ENCODE results near the gene DYNC1I1. TPM values are rescaled to one million over a fixed set of nuclear protein-coding genes. Genes with fewer than 3 reads are reported as not detected.

DYNC1I1 gene
- total RNA-seq, 1 donor from 2014 or later, result 38.8 TPM

DNA sequence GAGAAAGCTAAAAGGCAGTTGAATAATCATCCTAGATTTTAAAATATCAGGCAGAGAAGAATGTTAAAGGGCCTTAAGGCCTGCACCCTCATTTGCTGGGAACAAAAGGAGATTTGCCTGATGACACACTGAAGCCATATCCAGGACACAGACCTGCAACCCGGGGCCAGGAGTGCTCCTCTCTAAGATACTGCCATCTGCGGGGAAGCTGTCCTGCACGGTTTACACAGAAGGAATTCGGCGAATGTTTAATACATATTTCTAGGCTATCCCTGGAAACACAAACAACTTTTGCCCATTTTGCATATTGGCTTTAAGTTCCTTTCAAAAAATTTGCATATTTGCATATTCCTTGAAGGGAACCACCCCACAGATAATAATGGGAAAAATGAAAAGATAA, 52.3 kb downstream of the DYNC1I1 start:
- peaks cover 7% of the 10 kb centered on the region for H3K36me3 ChIP-seq
- no peaks in the 10 kb centered on the region for H3K27me3 ChIP-seq (ENCODE audit: low read depth)
- H3K9me3 ChIP-seq (replicated peaks), result no peaks in the 10 kb centered on the region
- TF ChIP-seq CTCF (IDR thresholded peaks at IDR 0.05; ENCODE audit: borderline replicate concordance), result no peak
- no peaks in the 10 kb centered on the region for H3K4me1 ChIP-seq
- intact Hi-C loops (cut with micrococcal nuclease), result no loop called here
- H3K4me3 ChIP-seq, result no peak overlapping the region
- DNase-seq, result no peak
- H3K27ac ChIP-seq (replicated peaks), result no peak overlapping the region

- no peak overlapping the region for H3K27ac ChIP-seq (replicated peaks)
- intact Hi-C loops (cut with micrococcal nuclease), result no loop called here
- TF ChIP-seq CTCF (IDR thresholded peaks at IDR 0.05; ENCODE audit: borderline replicate concordance), result no peak
Observed at GRCh38 chr7:95828824-95829790, 56.8 kb downstream of the DYNC1I1 start.

GRCh38 chr7:95840953-95841950, 68.9 kb downstream of the DYNC1I1 start:
- intact Hi-C loops (cut with micrococcal nuclease), result no loop called here
- no peak for DNase-seq
- Histone ChIP-seq H3K27me3 (ENCODE audit: low read depth) (no peaks in the 10 kb centered on the region), H3K4me3 (no peak overlapping the region), H3K27ac (replicated peaks) (no peak overlapping the region), H3K4me1 (peaks cover 16% of the 10 kb centered on the region), H3K9me3 (replicated peaks) (peaks cover 33% of the 10 kb centered on the region), H3K36me3 (no peaks in the 10 kb centered on the region)
- no peak for TF ChIP-seq CTCF (IDR thresholded peaks at IDR 0.05; ENCODE audit: borderline replicate concordance)

More at GRCh38 chr7:95828824-95829790, 56.8 kb downstream of the DYNC1I1 start:
- no peaks in the 10 kb centered on the region for H3K36me3 ChIP-seq
- no peak overlapping the region for H3K4me3 ChIP-seq
- H3K9me3 ChIP-seq (replicated peaks), result no peaks in the 10 kb centered on the region
- DNase-seq, result no peak
- H3K27me3 ChIP-seq (ENCODE audit: low read depth), result no peaks in the 10 kb centered on the region
- H3K4me1 ChIP-seq, result no peaks in the 10 kb centered on the region

DNA sequence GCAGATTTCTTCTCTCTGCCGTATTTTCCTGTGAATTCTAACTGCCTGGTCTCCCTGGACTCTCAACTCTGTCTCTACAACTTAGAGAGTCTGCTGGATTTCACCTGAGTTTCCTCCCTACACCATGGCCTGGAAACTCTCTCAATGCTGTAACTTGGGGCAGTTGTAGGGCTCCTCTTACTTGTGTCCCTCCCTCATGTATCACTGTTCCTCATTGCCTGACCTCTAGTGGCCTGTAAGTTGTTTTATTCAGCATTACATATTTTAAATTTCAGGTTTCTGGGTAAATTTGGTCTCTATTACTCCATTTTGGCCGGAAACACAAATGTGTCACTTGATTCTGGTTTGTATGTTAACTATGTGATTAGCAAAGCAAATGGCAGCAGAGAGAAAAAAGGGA, 70.9 kb downstream of the DYNC1I1 start:
- Histone ChIP-seq H3K27me3 (ENCODE audit: low read depth) (no peaks in the 10 kb centered on the region), H3K4me1 (peaks cover 16% of the 10 kb centered on the region), H3K36me3 (no peaks in the 10 kb centered on the region), H3K9me3 (replicated peaks) (peaks cover 25% of the 10 kb centered on the region), H3K4me3 (no peak overlapping the region), H3K27ac (replicated peaks) (no peak overlapping the region)
- intact Hi-C loops (cut with micrococcal nuclease), result no loop called here
- no peak for TF ChIP-seq CTCF (IDR thresholded peaks at IDR 0.05; ENCODE audit: borderline replicate concordance)
- DNase-seq, result no peak

DNA sequence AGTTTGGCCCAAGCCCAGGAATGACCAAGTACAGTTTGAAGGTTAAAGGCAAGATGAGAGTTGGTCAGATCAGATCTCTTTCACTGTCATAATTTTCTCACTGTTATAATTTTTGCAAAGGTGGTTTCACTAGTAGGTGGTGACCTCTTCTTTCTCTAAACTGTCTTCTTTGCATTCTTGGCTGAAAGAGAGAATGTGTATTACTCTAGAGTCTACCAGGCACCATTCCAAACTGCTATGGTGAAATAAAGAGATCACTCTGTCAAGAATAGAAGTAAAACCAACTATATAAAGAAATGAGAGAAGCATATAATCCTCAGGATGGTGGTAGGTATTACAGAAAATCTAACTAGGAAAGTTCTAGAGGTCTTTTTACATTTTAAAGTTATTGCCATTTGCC, 72.7 kb downstream of the DYNC1I1 start:
- no peak for DNase-seq
- Histone ChIP-seq H3K4me3 (no peak overlapping the region), H3K27ac (replicated peaks) (peak overlapping the region; percentile 11), H3K27me3 (ENCODE audit: low read depth) (no peaks in the 10 kb centered on the region), H3K36me3 (no peaks in the 10 kb centered on the region), H3K9me3 (replicated peaks) (peaks cover 10% of the 10 kb centered on the region), H3K4me1 (peaks cover 16% of the 10 kb centered on the region)
- no peak for TF ChIP-seq CTCF (IDR thresholded peaks at IDR 0.05; ENCODE audit: borderline replicate concordance)
- intact Hi-C loops (cut with micrococcal nuclease), result no loop called here

Data from left ventricle myocardium inferior (tissue), 1 donor.